ENCODE results near the gene ZNF212. TPM values are rescaled to one million over a fixed set of nuclear protein-coding genes. Genes with fewer than 3 reads are reported as not detected.

ZNF212 gene
- total and polyA plus RNA-seq, 2 donors: 5.5 to 8.5 TPM

DNA sequence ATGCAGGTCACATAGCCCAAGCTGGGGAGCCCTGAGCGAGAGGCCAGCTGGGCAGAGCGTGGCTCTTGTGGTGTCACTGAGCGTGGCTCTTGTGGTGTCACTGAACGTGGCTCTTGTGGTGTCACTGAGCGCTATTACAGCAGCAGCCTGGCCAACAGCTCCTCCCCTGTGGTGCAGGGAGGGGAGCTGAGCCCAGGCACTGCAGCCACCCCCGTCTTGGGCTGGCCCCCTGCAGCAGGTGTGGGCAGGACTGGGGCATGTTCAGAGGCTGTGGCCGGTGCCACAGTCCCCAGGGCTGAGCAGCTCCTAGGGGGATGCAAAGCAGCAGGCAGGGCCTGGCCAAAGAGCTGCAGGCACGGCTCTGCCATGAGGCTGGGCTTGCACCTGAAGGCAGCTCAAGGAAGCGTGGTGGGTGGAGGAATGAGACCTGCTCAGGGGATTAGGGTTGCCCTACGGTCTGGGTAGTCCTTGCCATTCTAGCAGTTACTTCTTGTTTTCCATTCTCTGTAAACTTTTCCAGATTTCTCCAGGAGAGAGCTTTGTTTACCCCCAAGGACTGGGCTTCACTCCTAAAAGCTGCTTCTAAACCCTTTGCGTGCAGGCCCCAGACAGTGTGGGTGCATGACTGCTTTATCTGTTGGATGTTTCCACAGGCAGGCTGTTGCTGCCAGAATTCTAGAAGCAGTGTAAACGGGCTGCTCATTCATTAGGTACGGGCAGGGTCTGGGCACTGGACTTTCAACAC is 51.8 kb downstream of the ZNF212 start:
- Histone ChIP-seq H3K4me1 (ENCODE audit: insufficient read depth) (no peaks in the 10 kb centered on the region), H3K4me3 (ENCODE audit: low read depth, low read length) (no peak overlapping the region), H3K36me3 (ENCODE audit: insufficient read depth) (no peaks in the 10 kb centered on the region), H3K27ac (ENCODE audit: low read depth) (no peak overlapping the region)
- no peak for DNase-seq (ENCODE audit: extremely low spot score)
- WGBS: 81% methylated on average over 13 of the region's 13 CpGs

GRCh38 chr7:149291781-149292461 is 52.5 kb downstream of the ZNF212 start:
- WGBS: 87% methylated on average over 16 of the region's 16 CpGs
- Histone ChIP-seq H3K27ac (ENCODE audit: low read depth) (no peak overlapping the region), H3K36me3 (ENCODE audit: insufficient read depth) (no peaks in the 10 kb centered on the region)

DNA sequence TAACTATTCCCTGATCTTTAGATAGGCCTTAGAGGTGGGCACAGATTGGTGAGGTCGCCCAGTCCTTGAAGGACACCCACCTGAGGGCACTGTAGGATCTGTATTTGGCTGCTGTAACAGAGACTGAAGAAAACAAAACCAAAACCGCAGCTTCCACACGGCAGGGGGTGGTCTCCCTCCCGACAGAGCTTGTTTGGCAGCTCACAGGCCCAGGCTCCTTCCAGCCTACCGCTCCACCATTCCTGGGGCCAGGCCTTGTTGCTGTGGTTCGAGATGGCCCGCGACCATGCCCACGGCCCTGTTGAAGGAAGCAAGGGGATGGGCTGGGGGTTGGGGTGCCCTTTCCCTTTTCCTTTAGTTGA is 53.0 kb downstream of the ZNF212 start:
- Histone ChIP-seq H3K4me3 (ENCODE audit: low read depth, low read length) (no peak overlapping the region), H3K4me1 (ENCODE audit: insufficient read depth) (no peaks in the 10 kb centered on the region), H3K27ac (ENCODE audit: low read depth) (no peak overlapping the region), H3K36me3 (ENCODE audit: insufficient read depth) (no peaks in the 10 kb centered on the region)
- 70% methylated on average over 9 of the region's 9 CpGs for WGBS
- no peak for DNase-seq (ENCODE audit: extremely low spot score)

More at GRCh38 chr7:149291781-149292461, 52.5 kb downstream of the ZNF212 start:
- Histone ChIP-seq H3K4me1 (ENCODE audit: insufficient read depth) (no peaks in the 10 kb centered on the region), H3K4me3 (ENCODE audit: low read depth, low read length) (no peak overlapping the region)
- no peak for DNase-seq (ENCODE audit: extremely low spot score)

GRCh38 chr7:149293338-149293737 is 53.9 kb downstream of the ZNF212 start:
- Histone ChIP-seq H3K27ac (ENCODE audit: low read depth) (no peak overlapping the region), H3K36me3 (ENCODE audit: insufficient read depth) (no peaks in the 10 kb centered on the region), H3K4me1 (ENCODE audit: insufficient read depth) (no peaks in the 10 kb centered on the region), H3K4me3 (ENCODE audit: low read depth, low read length) (no peak overlapping the region)
- DNase-seq (ENCODE audit: extremely low spot score): no peak
- 91% methylated on average over 9 of the region's 9 CpGs for WGBS

GRCh38 chr7:149293946-149294633 is 54.6 kb downstream of the ZNF212 start:
- H3K27ac ChIP-seq (ENCODE audit: low read depth): no peak overlapping the region
- no peaks in the 10 kb centered on the region for H3K36me3 ChIP-seq (ENCODE audit: insufficient read depth)
- H3K4me3 ChIP-seq (ENCODE audit: low read depth, low read length): no peak overlapping the region
- no peak for DNase-seq (ENCODE audit: extremely low spot score)
- H3K4me1 ChIP-seq (ENCODE audit: insufficient read depth): no peaks in the 10 kb centered on the region
- WGBS: 95% methylated on average over 15 of the region's 15 CpGs

DNA sequence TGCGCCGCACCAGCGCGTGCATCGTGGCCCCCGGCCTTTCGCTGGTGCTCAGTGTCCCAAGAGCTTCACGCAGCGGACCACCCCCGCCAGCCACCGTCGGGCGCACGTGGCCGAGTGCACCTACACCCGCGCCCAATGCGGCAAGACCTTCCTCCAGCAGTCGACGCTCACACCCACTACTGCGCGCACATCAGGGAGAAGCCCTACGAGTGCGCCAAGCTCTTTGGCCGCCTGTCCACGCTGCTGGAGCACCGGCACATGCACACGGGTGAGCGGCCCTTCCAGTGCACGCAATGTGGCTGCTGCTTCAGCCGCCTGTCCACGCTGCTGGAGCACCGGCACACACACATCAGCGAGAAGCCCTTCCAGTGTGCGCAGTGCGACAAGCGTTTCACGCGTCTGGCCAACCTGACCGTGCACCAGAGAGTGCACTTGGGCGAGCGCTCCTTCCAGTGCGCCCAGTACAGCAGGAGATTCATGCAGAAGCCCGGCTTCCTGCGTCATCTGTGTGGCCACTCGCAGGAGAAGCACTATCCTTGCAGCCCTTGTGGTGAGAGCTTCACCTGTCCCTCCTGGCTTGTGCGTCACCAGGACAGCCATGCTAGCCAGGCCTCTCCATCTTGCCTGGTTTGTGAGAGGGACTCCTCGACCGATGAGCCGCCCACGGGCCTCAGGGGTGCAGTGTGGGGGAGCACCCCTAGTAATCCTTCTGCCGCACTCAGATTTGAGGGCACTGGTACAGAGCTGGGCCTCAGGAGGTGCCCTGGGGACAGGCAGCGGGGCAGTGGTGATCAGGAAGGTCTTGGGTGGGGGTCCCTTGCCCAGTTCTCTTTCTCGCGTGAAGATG is 55.4 kb downstream of the ZNF212 start:
- WGBS: 97% methylated on average over 55 of the region's 55 CpGs
- H3K27ac ChIP-seq (ENCODE audit: low read depth): no peak overlapping the region
- DNase-seq (ENCODE audit: extremely low spot score): no peak
- no peaks in the 10 kb centered on the region for H3K4me1 ChIP-seq (ENCODE audit: insufficient read depth)
- no peak overlapping the region for H3K4me3 ChIP-seq (ENCODE audit: low read depth, low read length)
- H3K36me3 ChIP-seq (ENCODE audit: insufficient read depth): no peaks in the 10 kb centered on the region

GRCh38 chr7:149295481-149295850 is 56.0 kb downstream of the ZNF212 start:
- H3K27ac ChIP-seq (ENCODE audit: low read depth): no peak overlapping the region
- H3K36me3 ChIP-seq (ENCODE audit: insufficient read depth): no peaks in the 10 kb centered on the region
- DNase-seq (ENCODE audit: extremely low spot score): no peak

GRCh38 chr7:149296368-149296767 is 56.9 kb downstream of the ZNF212 start:
- 88% methylated on average over 4 of the region's 4 CpGs for WGBS
- H3K4me1 ChIP-seq (ENCODE audit: insufficient read depth): no peaks in the 10 kb centered on the region
- H3K36me3 ChIP-seq (ENCODE audit: insufficient read depth): no peaks in the 10 kb centered on the region
- H3K27ac ChIP-seq (ENCODE audit: low read depth): no peak overlapping the region
- no peak overlapping the region for H3K4me3 ChIP-seq (ENCODE audit: low read depth, low read length)
- no peak for DNase-seq (ENCODE audit: extremely low spot score)

More at GRCh38 chr7:149295481-149295850, 56.0 kb downstream of the ZNF212 start:
- Histone ChIP-seq H3K4me1 (ENCODE audit: insufficient read depth) (no peaks in the 10 kb centered on the region), H3K4me3 (ENCODE audit: low read depth, low read length) (no peak overlapping the region)
- WGBS: 93% methylated on average over 6 of the region's 6 CpGs

- H3K27ac ChIP-seq (ENCODE audit: low read depth): no peak overlapping the region
- DNase-seq (ENCODE audit: extremely low spot score): no peak
- H3K36me3 ChIP-seq (ENCODE audit: insufficient read depth): no peaks in the 10 kb centered on the region
- no peak overlapping the region for H3K4me3 ChIP-seq (ENCODE audit: low read depth, low read length)
- no peaks in the 10 kb centered on the region for H3K4me1 ChIP-seq (ENCODE audit: insufficient read depth)
- WGBS: 77% methylated on average over 5 of the region's 5 CpGs
Observed at GRCh38 chr7:149297034-149297755, 57.7 kb downstream of the ZNF212 start.

DNA sequence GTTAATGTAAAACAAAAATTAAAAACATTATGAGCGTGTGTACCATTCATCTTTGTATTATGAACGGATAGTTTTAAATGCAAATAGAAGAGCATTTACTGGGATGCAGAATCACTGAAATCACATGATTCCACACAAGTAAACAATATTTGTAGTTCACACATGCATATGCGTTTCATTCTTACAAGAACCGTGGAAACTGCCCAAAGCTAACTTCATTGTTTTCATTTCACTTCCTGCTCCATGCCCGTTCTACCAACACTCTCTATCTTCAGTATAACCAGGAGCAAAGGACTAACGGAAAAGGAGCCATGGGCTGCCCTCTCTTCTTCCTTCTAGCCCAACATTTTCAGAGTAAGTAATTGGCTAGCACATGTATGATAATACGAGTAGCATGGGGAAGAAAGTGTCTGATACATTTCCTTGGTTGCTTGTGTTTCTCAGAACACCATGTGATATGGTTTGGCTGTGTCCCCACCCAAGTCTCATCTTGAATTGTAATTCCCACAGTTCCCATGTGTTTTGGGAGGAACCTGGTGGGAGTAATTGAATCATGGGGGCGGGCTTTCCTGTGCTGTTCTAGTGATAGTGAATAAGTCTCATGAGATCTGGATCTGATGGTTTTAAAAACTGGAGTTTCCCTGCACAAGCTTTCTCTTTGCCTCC is 61.3 kb downstream of the ZNF212 start:
- H3K36me3 ChIP-seq (ENCODE audit: insufficient read depth): no peaks in the 10 kb centered on the region
- DNase-seq (ENCODE audit: extremely low spot score): no peak
- no peaks in the 10 kb centered on the region for H3K4me1 ChIP-seq (ENCODE audit: insufficient read depth)
- 73% methylated on average over 8 of the region's 8 CpGs for WGBS
- no peak overlapping the region for H3K27ac ChIP-seq (ENCODE audit: low read depth)
- no peak overlapping the region for H3K4me3 ChIP-seq (ENCODE audit: low read depth, low read length)

DNA sequence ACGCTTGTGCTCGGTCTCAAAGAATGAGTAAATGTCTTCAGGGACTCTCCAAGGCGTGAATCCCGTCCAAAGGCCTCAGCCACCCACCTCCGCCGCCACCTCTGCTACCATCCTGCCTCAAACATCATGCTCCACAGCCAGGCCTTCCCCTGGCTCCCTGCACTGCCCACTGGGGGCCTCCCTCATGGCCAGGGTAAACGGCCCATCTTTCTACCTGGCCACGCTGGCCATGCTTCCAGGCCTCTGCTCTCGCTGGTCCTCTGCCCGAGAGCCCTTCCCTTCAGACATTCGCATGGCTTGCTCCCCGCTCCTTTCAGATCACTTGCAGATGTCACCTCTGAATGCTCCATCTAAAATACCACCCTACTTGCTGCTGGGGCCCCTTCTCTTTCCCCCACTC is 62.8 kb downstream of the ZNF212 start:
- Histone ChIP-seq H3K36me3 (ENCODE audit: insufficient read depth) (no peaks in the 10 kb centered on the region), H3K4me3 (ENCODE audit: low read depth, low read length) (no peak overlapping the region), H3K4me1 (ENCODE audit: insufficient read depth) (no peaks in the 10 kb centered on the region), H3K27ac (ENCODE audit: low read depth) (no peak overlapping the region)
- WGBS: 92% methylated on average over 12 of the region's 12 CpGs
- DNase-seq (ENCODE audit: extremely low spot score): no peak

DNA sequence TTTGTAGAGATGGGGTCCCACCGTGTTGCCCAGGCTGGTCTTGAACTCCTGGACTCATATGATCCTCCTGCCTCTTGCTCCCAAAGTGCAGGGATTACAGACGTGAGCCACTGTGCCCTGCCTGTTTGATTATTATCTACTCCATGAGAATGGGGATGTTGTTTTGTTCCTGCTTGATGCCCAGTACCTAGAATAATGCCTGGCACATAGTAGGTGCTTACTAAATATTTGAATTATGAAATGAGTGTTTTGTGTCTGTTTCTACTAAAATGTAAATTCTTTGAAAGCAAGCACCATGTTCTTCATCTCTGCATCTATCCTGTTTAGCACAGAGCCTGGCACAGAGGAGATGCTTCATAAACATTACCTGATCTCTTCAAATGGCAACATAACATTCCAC is 63.4 kb downstream of the ZNF212 start:
- no peak overlapping the region for H3K4me3 ChIP-seq (ENCODE audit: low read depth, low read length)
- H3K27ac ChIP-seq (ENCODE audit: low read depth): no peak overlapping the region
- H3K36me3 ChIP-seq (ENCODE audit: insufficient read depth): no peaks in the 10 kb centered on the region
- no peak for DNase-seq (ENCODE audit: extremely low spot score)
- 77% methylated on average over 2 of the region's 2 CpGs for WGBS
- H3K4me1 ChIP-seq (ENCODE audit: insufficient read depth): no peaks in the 10 kb centered on the region

Measured in urinary bladder (tissue), 4 donors.